Esophagus squamous epithelium (tissue), 4 donors: Measurements from ENCODE around the gene NR5A2.

Experiments used
- POLR2A ChIP-seq, 4 donors: fragments of 450-650 bp; IDR thresholded peaks; one replicate each; pipeline ENCODE4 v1.6.1; 2017; ENCODE audit warnings: antibody characterized with exemption in 4 of 4, mild to moderate bottlenecking in 4 of 4, moderate library complexity in 3 of 4
- TF ChIP-seq, protein P1 (sequence below), 6 experiments: fragments of 450-650 bp in 4 of 6; fragments of 200-600 bp in 2 of 6; sonication (generic) in 2 of 6; IDR thresholded peaks; one replicate each; pipeline ENCODE4 v1.5.1; 2016 to 2019; ENCODE audit warnings: antibody characterized with exemption in 6 of 6, mild to moderate bottlenecking in 4 of 6, moderate library complexity in 4 of 6

DNA sequence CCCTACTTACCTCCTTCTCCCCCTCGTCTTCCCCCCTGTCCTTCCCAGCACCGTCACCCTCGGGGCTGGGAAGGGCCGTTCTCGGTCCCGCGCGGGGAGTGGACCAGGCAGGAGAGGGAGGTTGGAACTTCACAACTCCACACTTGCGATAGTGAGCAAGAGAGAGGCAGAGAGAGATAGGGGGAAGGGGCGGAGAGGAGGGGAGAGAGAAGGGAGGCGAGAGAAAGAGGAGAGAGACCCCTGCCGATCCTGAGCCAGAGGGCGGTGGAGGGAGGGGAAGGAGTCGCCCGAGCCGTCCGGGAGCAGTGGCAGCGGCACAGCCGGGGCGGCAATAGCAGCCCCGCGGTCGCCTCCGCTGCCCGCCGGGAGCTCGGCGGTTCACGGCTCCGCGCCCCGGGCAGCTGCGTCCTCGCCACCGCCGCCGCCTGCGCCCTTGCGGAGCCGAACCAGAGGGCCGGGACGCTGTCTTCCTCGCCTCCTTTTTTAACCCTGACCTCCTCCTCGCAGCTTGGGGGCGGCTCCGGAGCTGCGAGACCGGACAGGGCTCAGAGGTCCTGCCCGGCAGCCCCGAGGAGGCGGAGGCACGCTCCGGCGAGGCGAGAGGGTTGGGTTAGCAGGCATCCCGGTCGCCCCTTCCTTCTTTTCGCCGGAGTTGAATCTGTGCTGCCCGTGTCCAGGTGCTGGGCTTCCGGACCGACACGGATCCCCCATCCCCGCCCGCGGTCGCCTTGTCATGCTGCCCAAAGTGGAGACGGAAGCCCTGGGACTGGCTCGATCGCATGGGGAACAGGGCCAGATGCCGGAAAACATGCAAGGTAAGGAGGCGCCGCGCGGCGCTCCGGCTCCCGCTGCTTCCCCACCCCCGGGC lies 11.7 kb downstream of the NR5A2 start:
- TF ChIP-seq, protein P1, sequence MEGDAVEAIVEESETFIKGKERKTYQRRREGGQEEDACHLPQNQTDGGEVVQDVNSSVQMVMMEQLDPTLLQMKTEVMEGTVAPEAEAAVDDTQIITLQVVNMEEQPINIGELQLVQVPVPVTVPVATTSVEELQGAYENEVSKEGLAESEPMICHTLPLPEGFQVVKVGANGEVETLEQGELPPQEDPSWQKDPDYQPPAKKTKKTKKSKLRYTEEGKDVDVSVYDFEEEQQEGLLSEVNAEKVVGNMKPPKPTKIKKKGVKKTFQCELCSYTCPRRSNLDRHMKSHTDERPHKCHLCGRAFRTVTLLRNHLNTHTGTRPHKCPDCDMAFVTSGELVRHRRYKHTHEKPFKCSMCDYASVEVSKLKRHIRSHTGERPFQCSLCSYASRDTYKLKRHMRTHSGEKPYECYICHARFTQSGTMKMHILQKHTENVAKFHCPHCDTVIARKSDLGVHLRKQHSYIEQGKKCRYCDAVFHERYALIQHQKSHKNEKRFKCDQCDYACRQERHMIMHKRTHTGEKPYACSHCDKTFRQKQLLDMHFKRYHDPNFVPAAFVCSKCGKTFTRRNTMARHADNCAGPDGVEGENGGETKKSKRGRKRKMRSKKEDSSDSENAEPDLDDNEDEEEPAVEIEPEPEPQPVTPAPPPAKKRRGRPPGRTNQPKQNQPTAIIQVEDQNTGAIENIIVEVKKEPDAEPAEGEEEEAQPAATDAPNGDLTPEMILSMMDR (IDR thresholded peaks at IDR 0.05): no peak
- TF ChIP-seq POLR2A (IDR thresholded peaks at IDR 0.05): no peak
